OCI-LY7 (cell line): Measurements from ENCODE around the gene PPAN. TPM values are rescaled to one million over a fixed set of nuclear protein-coding genes. Genes with fewer than 3 reads are reported as not detected.

ENCODE experiments used
- BruUV-seq: library from RNA; stranded (reverse); fragments of 400-500 nt; replicated peaks from 2 replicates; lab custom pipeline; 2021; lab: Mats Ljungman, UMichigan
- CTCF ChIA-PET: fragments of 300-600 bp; sonication (Branson Sonifier 250); formaldehyde crosslinking; loops from one replicate; lab custom pipeline; 2022; ENCODE audit warnings: antibody characterized with exemption; ENCODE audit not compliant: unreplicated experiment; lab: Charles Lee
- POLR2A ChIA-PET: fragments of 300-600 bp; sonication (Branson Sonifier 250); formaldehyde crosslinking; loops from one replicate; lab custom pipeline; 2022; ENCODE audit warnings: antibody characterized with exemption; lab: Charles Lee
- DNase-seq: peaks from one replicate; pipeline ENCODE4 v3.0.0-alpha.2; 2015; ENCODE audit warnings: low spot score
- H2AFZ ChIP-seq: fragments of 200-600 bp; sonication (generic), shearing (Covaris generic); 2 replicates; pipeline ENCODE4 v1.6.1; 2014; ENCODE audit warnings: mild to moderate bottlenecking, antibody characterized with exemption, low read length, moderate library complexity
- H3K27ac ChIP-seq: fragments of 200-600 bp; sonication (generic); 2 replicates; pipeline ENCODE4 v1.5.1; 2014; ENCODE audit warnings: mixed run types, low read depth, mild to moderate bottlenecking, moderate library complexity, low read length, inconsistent platforms; ENCODE audit not compliant: poor library complexity, severe bottlenecking
- H3K36me3 ChIP-seq: fragments of 200-600 bp; sonication (generic); 2 replicates; pipeline ENCODE4 v1.6.1; 2014; ENCODE audit warnings: mild to moderate bottlenecking, antibody characterized with exemption, low read length, moderate library complexity, mixed read lengths; ENCODE audit not compliant: insufficient read depth
- H3K4me1 ChIP-seq: fragments of 200-600 bp; sonication (generic); 2 replicates; pipeline ENCODE4 v1.5.1; 2014; ENCODE audit warnings: mild to moderate bottlenecking, low read length; ENCODE audit not compliant: insufficient read depth, poor library complexity, severe bottlenecking
- H3K4me2 ChIP-seq: fragments of 200-600 bp; sonication (generic); 2 replicates; pipeline ENCODE4 v1.6.1; 2014; ENCODE audit warnings: mild to moderate bottlenecking, low read length
- H3K4me3 ChIP-seq: fragments of 200-600 bp; sonication (generic); 2 replicates; pipeline ENCODE4 v1.5.1; 2014; ENCODE audit warnings: mild to moderate bottlenecking, low read depth, low read length; ENCODE audit not compliant: poor library complexity, severe bottlenecking
- H3K79me2 ChIP-seq: fragments of 200-600 bp; sonication (generic); 2 replicates; pipeline ENCODE4 v1.6.1; 2016; ENCODE audit warnings: low read depth, mild to moderate bottlenecking, low read length, moderate library complexity, mixed read lengths; ENCODE audit not compliant: insufficient read depth
- H3K9me2 ChIP-seq: fragments of 200-600 bp; sonication (generic); 2 replicates; pipeline ENCODE4 v1.6.1; 2016; ENCODE audit warnings: mild to moderate bottlenecking, low read length, mixed read lengths; ENCODE audit not compliant: insufficient read depth
- H3K9me3 ChIP-seq: fragments of 200-600 bp; sonication (generic); 2 replicates; pipeline ENCODE4 v1.6.1; 2014; ENCODE audit warnings: mild to moderate bottlenecking, mixed run types, low read length, mixed read lengths
- H4K20me1 ChIP-seq: fragments of 200-600 bp; sonication (generic); 2 replicates; pipeline ENCODE4 v1.6.1; 2014; ENCODE audit warnings: mild to moderate bottlenecking, antibody characterized with exemption, low read length, moderate library complexity, mixed read lengths; ENCODE audit not compliant: insufficient read depth
- EZH2phosphoT487 ChIP-seq: fragments of 200-600 bp; sonication (generic); IDR thresholded peaks from 2 replicates; pipeline ENCODE4 v1.6.1; 2018; ENCODE audit warnings: low read depth, borderline replicate concordance, mild to moderate bottlenecking, mixed run types, antibody characterized with exemption, low read length, moderate library complexity, mixed read lengths
- intact Hi-C: fragments of 100-400 bp; cut with micrococcal nuclease; formaldehyde crosslinking; loops from one replicate; pipeline ENCODE4 v1.10.0; 2022; ENCODE audit not compliant: unreplicated experiment
- total RNA-seq, 2 experiments: library from RNA; depleted of rRNA in 1 of 2; stranded (reverse); fragments of >200 nt in 1 of 2; shearing (Covaris generic) in 1 of 2; gene quantifications; 2 replicates each; pipeline ENCODE4 v1.2.3, GENCODE V29; 2014 to 2022
- TF ChIP-seq, protein P1 (sequence below): fragments of 200-600 bp; sonication (generic); conservative IDR thresholded peaks from 2 replicates; pipeline ENCODE4 v1.5.1; 2014; ENCODE audit warnings: mild to moderate bottlenecking, antibody characterized with exemption, low read length, moderate library complexity, mixed read lengths

The PPAN gene
- total RNA-seq, 2 experiments from 2014 or later = 77.1 to 116 TPM

DNA sequence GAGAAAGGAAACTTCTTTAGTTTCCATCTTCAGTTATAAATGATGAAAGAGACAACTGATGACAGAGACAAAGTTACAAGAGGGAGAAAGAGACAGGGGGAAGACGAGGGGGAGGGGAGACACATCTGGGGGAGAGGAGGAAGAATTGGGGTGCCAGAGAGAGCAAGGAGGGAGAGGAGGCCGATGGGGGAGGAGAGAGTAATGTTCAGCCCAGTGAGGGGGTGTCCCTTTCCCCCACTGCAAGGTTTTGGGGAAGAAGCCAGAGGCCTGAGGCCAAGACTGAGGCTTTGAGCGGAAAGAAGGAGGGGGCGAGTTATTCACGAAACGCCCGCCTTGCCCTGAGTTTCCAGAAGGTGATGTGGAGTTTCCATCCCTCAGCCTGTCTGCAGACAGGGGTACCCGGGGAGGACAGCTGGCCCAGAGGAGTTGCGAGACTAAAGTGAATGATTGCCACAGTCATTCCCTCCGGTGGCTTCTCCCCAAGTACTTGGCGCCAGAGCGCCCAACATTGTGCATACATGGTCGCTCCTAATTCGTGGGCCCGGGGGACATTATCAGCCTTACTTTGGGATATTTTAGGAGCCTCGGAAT lies 558 bp upstream of the PPAN start:
- Histone ChIP-seq H4K20me1 (no peaks in the 10 kb centered on the region), H3K27ac (peak overlapping the region; percentile 84), H3K79me2 (peaks cover 32% of the 10 kb centered on the region), H2AFZ (peak overlapping the region; percentile 85; the same call in 1 of the 2 replicates), H3K9me3 (no peaks in the 10 kb centered on the region), H3K9me2 (no peaks in the 10 kb centered on the region), H3K4me2 (peak overlapping the region; percentile 73), H3K4me1 (peaks cover 61% of the 10 kb centered on the region), H3K36me3 (peaks cover 41% of the 10 kb centered on the region), H3K4me3 (peak overlapping the region; percentile 99)
- peak; percentile 49 for DNase-seq
- ChIA-PET POLR2A (interaction anchor here (2.1 kb wide), 1 partner anchor 9 kb away, joined by 9 read pairs; no protein-coding TSS in a partner anchor), CTCF (no interaction called here)
- BruUV-seq = no TSS peak
- intact Hi-C loops = loop anchor here (10.0 kb wide), 2 partner anchors 129 to 299 kb away; partner anchors contain the start of genes CDC37 and S1PR2
- TF ChIP-seq, protein P1, sequence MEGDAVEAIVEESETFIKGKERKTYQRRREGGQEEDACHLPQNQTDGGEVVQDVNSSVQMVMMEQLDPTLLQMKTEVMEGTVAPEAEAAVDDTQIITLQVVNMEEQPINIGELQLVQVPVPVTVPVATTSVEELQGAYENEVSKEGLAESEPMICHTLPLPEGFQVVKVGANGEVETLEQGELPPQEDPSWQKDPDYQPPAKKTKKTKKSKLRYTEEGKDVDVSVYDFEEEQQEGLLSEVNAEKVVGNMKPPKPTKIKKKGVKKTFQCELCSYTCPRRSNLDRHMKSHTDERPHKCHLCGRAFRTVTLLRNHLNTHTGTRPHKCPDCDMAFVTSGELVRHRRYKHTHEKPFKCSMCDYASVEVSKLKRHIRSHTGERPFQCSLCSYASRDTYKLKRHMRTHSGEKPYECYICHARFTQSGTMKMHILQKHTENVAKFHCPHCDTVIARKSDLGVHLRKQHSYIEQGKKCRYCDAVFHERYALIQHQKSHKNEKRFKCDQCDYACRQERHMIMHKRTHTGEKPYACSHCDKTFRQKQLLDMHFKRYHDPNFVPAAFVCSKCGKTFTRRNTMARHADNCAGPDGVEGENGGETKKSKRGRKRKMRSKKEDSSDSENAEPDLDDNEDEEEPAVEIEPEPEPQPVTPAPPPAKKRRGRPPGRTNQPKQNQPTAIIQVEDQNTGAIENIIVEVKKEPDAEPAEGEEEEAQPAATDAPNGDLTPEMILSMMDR = no peak
- TF ChIP-seq EZH2phosphoT487 = no peak

DNA sequence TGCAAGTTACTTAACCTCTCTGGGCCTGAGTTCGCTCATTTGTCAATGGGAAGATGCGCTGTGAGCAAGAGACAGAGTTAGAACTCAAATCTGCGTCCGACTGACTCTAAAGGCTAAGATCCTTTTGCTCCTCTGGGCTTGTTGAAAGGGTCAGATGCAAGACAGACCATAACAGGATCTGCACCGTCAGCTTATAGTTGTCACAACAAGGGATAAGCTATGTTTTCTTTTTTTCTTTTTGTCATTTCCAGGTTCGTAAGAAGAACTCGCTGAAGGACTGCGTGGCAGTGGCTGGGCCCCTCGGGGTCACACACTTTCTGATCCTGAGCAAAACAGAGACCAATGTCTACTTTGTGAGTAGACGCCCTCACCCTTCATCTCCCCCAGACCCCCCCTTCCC lies 1.1 kb downstream of the PPAN start:
- Histone ChIP-seq H4K20me1 (no peaks in the 10 kb centered on the region), H3K9me2 (no peaks in the 10 kb centered on the region), H3K36me3 (peaks cover 57% of the 10 kb centered on the region), H3K4me1 (peaks cover 58% of the 10 kb centered on the region), H3K9me3 (no peaks in the 10 kb centered on the region), H3K4me3 (peak overlapping the region; percentile 99), H3K79me2 (peaks cover 32% of the 10 kb centered on the region), H3K4me2 (peak overlapping the region; percentile 91), H2AFZ (no peak overlapping the region), H3K27ac (peak overlapping the region; percentile 42)
- TF ChIP-seq, protein P1 = no peak
- no peak for TF ChIP-seq EZH2phosphoT487
- ChIA-PET CTCF (interaction anchor here (0.6 kb wide), 1 partner anchor 223 kb away, joined by 7 read pairs; no protein-coding TSS in a partner anchor), POLR2A (interaction anchor here (0.7 to 1.0 kb wide), 2 partner anchors 43 to 94 kb away, joined by 3 read pairs; no protein-coding TSS in a partner anchor)
- no TSS peak for BruUV-seq
- no peak for DNase-seq
- intact Hi-C loops = loop anchor here (10.0 kb wide), 2 partner anchors 128 to 298 kb away; partner anchors contain the start of genes CDC37 and S1PR2
